Fibroblast of skin of scalp (primary cell): ENCODE data around the gene PITPNM2.
A peak's percentile ranks its signal among the peaks of the same experiment; 100 is the strongest.

Experiments
- DNase-seq: peaks from one replicate; pipeline ENCODE4 v3.0.0-alpha.2; 2013

PITPNM2 gene

GRCh38 chr12:123143736-123144461 is 7.0 kb downstream of the PITPNM2 start:
- DNase-seq: no peak

GRCh38 chr12:123142921-123143735 is 7.8 kb downstream of the PITPNM2 start:
- DNase-seq: no peak

GRCh38 chr12:123142518-123142840 is 8.4 kb downstream of the PITPNM2 start:
- DNase-seq: peak; percentile 58

GRCh38 chr12:123141615-123142517 is 9.0 kb downstream of the PITPNM2 start:
- peak; percentile 77 for DNase-seq

DNA sequence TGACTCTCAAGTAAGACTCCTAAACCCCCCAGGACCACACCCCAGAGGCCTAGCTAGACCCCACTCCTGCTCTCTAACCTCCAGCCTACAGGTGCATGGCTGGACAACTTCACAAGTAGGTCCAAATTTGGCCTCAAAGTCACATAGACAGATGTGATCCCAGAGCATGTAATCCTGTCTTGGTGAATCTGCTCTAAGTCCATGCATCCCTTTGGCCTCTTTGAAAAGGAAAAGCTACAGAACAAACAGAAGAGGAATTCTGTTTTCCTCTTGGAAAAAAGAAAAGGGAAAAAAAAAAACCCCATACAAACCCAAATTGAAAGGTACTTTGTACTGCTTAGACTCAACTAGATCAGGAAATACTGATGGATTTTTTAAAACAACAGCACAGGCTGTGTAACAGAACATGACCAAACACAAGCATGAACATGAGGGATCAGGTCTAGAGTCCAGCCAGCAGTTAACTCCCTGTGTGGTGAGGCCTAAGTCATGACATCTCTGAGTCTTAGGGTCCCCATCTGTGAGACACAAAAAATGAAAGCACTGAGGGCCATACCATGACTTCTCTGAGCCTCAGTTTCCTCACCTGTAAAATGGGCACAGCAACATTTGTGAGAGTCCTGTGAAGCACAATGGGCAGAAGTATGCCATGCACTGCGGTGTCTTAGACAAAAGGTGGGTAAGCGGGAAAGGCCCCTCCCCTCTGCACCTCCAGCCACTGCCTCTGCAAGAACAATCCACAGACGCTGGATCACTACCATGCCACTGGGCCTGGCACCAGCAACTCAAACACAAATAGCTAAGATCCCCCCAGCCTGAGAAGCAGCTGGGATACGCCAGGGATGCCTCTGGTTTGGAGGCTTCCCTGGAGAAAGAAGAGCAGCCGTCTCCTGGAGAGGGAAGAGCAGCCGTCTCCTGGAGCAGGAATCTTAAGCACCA is 9.9 kb downstream of the PITPNM2 start:
- no peak for DNase-seq

DNA sequence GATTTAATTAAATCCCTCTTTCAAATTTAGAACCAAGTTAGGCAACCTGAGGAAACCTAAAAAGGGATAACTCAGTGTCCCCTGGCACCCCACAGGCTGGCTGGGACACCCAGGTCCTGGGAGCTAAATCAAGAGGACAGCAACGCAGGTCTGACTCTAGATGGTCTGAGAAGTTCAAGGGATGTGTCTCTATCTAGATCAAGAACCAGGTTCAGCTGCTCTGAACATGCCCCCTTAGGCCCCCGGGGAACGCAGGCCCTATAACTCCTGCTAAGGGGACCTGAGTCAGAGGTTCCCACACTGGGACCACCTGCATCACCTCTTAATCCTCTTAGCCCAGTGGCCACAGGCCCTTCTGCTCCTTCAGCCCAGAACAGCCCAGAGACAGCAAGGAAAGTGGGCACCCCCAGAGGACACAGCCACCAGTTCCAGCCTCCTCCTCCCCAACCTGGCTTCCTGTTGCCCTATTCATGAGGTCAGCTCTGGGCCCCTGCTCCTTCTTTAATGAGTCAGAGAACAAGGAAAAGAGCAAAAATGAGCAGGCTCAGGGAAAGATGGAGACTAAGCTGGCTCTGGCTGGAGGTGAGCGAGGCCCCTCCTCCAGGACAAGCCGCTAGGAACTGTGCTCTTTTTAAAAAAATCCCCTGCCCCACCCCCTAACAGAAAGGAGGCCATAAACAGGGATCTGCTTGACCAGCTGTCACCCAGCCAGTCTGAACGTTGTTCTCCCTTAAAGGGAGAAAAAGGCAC is 10.8 kb downstream of the PITPNM2 start:
- DNase-seq: no peak

DNA sequence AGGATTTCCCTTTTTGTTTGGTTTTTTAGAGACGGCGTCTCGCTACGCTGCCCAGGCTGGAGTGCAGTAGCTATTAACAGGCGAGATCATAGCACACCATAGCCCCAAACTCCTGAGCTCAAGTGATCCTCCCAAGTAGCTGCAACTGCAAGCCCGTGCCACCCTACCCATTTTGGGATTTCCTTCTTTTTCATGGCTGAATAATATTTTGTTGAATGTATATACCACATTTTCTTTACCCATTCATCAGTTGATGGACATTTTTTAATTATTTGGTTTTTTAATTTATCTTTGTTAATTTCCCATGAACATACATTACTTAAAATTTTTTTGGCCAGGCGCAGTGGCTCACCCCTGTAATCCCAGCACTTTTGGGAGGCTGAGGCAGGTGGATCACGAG is 15.2 kb downstream of the PITPNM2 start:
- DNase-seq: no peak

DNA sequence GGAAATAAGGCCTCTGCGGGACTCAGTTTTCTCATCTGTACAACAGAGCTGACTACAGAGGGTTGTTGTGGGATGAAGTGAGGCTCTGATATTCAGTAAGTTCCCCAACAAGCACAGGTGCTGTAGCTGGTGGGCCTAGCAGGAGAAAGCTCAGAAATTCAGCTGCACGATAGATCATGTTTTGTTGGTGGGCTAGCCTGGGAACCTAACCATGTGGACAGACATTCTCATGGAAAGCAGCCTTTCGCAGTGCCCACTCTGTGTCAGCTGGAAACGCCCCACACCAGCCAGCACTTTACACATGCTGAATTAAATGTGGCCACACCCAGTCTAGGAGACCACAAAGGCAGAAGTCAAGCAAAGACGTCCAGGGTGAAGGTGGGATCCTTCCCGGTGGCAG is 16.1 kb downstream of the PITPNM2 start:
- no peak for DNase-seq

DNA sequence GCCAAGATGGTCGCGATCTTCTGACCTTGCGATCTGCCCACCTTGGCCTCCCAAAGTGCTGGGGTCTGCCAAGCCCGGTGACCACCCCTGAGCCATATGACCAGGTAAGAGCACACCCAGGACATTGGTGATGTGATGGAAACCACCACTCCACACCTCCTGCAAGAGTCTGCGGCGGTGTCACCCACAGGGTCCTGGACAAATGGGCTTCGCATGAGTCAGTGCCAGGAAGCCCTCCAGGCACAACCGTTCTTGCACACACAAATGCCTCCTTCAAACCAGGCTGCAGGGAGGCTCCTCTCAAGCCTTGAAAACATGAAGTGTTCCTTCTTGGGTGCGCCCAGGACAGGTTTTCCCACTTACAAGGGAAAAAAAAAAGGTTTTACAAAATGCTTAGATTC is 16.6 kb downstream of the PITPNM2 start:
- DNase-seq: no peak

GRCh38 chr12:123133701-123134100 is 17.2 kb downstream of the PITPNM2 start:
- DNase-seq: no peak

- DNase-seq: no peak
These were observed 17.8 kb downstream of the PITPNM2 start for GRCh38 chr12:123132951-123133619.

GRCh38 chr12:123131879-123132402 is 18.9 kb downstream of the PITPNM2 start:
- no peak for DNase-seq

DNA sequence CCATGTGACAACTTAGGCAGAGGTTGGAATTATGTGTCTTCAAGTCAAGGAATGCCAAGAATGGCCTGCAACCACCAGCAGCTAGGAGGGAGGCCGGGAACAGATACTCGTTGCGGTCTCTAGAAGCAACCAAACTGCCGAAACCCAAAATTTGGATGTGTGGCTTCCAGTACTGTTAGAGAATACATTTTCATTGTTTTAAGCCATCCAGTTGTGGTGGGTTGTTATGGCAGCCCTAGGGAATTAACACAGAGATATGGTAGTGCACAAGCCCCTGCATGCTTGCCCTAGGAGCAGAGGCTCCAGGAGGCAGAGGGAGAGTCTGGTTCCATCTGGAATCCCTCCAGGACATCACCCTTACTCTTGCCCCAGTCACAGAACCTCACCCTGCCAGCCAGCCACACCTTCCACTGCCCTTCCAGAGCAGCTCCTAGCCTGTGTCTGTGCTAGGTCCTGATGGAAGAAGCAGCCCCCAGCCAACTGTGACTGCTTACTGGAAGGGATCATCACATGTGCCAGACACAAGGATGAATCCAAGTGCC is 19.5 kb downstream of the PITPNM2 start:
- peak; percentile 90 for DNase-seq

DNA sequence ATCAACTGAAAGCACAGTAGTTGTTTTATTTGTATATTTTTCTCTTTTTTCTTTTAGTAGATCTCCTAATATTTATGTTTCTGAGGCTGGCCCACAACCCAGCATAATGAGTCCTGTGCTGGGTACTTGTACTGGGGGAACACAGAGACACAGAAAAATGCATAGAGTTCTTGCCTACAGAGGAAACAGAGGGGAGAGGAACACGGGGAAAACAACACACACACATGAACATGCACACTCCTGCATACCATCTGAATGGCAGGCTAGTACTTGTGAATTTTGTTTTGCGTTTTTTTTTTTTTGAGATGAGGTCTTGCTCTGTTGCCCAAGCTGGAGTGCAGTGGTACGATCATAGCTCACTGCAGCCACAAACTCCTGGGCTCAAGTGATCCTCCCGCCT is 21.3 kb downstream of the PITPNM2 start:
- DNase-seq: no peak

- no peak for DNase-seq
These were observed 23.8 kb downstream of the PITPNM2 start for GRCh38 chr12:123127182-123127495.

DNA sequence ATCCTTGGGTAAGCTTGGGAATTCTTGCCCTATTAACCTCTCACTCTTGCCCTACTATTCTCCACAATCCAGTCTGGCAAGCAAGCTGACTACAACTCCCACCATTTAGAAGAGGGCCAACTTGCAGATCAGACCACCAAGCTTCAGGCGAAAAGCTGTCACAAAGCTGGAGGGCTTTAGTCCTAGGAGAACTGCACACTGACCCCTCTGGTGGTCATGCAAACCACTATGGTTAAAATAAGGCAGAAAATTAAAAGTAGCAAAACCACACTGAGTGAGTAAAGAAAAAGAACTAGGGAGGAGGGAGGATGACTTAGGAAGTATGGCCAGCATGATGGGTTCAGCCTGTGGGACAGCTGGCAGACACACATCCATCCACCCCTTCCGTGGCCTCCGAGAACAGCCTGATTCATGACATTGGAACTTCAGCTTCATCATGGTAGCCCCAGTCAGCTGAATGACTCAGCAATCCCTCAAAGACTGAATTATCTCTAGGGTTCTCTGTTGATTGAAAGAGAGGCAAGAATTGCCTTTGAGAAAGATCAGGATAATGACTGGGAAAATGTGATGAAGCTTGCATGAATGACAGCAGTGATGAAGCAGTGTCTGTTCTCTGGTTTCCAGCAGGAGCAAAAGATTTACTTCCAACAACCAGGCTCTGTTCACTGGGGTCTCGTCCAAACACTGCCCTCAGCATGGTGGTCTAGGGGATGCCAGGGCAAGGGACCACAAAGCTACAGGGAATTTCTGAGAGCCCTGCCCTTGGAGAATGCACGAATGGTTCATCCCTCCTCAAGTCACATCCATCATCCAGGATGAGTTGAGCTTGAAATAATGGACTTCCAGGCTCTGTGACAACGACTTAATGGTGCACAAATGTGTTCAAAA is 24.4 kb downstream of the PITPNM2 start:
- peak; percentile 99 for DNase-seq

- no peak for DNase-seq
These were observed 28.3 kb downstream of the PITPNM2 start for GRCh38 chr12:123122626-123123025.

DNA sequence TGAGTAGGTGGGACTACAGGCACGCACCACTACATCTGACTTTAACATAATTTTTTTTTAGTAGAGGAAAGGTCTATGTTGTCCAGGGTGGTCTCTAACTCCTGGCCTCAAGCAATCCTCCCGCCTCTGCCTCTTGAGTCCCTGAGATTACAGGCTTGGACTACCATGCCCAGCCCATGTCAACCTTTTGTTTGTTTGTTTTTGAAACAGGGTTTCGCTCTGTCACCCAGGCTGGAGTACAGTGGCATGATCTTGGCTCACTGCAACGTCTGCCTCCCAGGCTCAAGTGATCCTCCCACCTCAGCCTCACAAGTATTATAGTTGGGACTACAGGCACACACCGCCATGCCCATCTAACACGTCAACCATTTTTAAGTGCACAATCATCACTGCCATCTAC is 29.2 kb downstream of the PITPNM2 start:
- no peak for DNase-seq
